Neural progenitor cell (in vitro differentiated cells): ENCODE results near the gene RMI2.

Source experiments
- CTCF ChIP-seq: fragments of 200-600 bp; sonication (generic); IDR thresholded peaks from 2 replicates; pipeline ENCODE4 v1.5.1; 2017; ENCODE audit warnings: antibody characterized with exemption, mild to moderate bottlenecking
- EZH2 ChIP-seq: fragments of 200-600 bp; sonication (generic); IDR thresholded peaks from 2 replicates; pipeline ENCODE4 v1.6.1; 2017; ENCODE audit warnings: antibody characterized with exemption, mild to moderate bottlenecking, moderate library complexity

DNA sequence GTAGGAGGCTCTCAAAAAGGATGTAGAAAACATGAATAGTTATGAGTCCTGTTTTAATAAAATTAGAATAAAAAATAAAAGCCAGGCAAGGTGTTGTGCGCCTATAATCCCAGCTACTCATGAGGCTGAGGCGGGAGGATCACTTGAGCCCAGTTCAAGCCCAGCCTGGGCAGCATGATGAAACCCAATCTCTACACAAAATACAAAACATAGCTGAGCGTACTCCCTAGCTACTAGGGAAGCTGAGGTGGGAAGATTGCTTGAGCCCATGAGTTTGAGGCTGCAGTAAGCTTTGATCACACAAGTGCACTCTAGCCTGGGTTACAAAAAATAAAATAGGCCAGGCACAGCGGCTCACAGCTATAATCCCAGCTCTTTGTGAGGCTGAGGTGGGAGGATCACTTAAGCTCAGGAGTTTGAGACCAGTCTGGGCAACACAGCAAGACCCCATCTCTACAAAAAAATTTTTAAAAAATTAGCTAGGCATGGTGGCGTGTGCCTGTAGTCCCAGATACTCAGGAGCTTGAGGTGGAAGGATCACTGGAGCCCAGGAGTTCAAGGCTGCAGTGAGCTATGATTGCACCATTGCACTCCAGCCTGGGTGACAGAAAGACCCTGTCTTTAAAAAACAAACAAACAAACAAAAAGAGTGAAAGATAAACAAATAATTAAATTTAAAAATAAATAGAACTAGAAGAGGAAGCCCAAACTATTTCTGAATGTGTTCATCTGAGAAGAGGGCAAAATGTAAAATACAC is 46.9 kb upstream of the RMI2 start:
- no peak for TF ChIP-seq CTCF
- TF ChIP-seq EZH2: no peak
